ENCODE results near the gene MSRB1.

DNA sequence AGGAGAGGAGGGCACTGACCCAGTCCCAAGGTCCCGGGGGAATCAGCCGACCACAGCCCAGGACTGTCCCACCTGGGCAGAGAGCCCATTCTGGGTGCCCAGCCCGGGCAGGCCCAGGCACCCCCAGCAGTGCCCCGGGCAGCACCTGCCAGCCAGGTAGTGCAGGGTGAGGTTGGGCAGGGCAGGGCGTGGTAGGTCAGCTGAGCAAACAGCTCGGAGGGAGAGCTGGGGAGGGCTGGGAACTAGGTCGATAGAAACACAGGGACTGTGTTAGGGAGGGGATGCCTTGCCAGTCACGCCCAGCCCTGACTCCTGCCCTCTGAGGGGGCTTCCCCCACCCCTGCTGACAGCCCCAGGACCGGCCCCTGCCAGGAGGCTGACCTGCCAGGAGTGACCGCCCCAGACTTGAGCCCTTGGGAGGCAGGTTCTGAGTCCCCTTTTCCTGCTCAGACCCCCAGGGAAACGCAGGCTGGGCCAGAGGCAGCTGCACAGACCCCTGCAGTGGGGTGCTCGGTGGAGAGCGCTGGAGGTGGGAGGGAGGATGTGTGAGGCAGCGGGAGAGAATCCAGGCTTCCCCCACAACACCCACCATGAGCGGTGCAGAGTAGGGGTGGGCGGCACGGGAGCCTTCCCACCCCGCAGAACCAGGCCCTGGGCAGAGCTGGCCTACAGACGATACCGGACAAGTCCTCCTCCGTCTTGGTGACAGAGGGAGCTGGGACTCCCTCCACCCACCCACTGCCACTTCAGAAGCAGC lies 29.5 kb downstream of the MSRB1 start:
- TF ChIP-seq, protein P1, sequence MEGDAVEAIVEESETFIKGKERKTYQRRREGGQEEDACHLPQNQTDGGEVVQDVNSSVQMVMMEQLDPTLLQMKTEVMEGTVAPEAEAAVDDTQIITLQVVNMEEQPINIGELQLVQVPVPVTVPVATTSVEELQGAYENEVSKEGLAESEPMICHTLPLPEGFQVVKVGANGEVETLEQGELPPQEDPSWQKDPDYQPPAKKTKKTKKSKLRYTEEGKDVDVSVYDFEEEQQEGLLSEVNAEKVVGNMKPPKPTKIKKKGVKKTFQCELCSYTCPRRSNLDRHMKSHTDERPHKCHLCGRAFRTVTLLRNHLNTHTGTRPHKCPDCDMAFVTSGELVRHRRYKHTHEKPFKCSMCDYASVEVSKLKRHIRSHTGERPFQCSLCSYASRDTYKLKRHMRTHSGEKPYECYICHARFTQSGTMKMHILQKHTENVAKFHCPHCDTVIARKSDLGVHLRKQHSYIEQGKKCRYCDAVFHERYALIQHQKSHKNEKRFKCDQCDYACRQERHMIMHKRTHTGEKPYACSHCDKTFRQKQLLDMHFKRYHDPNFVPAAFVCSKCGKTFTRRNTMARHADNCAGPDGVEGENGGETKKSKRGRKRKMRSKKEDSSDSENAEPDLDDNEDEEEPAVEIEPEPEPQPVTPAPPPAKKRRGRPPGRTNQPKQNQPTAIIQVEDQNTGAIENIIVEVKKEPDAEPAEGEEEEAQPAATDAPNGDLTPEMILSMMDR (IDR thresholded peaks at IDR 0.05): no peak
- TF ChIP-seq POLR2A (IDR thresholded peaks at IDR 0.05): peak in 1 of 2 donors; percentile 25

All from Peyer's patch (tissue), 4 donors.